Measurements from ENCODE around the gene F7.
"Not testable (repeated sequence)": the region's sequence is repeated elsewhere in the genome, so short reads cannot be mapped to it uniquely, and the experiment has no call there.

DNA sequence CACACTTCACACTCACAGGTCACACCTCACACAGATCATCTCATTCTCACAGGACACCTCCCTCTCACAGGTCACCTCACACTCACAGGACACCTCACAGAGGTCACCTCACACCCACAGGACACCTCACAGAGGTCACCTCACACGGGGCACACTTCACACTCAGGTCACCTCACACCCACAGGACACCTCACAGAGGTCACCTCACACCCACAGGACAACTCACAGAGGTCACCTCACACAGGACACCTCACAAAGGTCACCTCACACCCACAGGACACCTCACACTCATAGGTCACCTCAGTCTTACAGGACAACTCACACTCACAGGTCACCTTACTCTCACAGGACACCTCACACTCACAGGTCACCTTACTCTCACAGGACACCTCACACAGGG is 6.9 kb downstream of the F7 start:
- TF ChIP-seq POLR2A (IDR thresholded peaks at IDR 0.05; ENCODE audit: low read depth, low read length); TAF1 (IDR thresholded peaks at IDR 0.05; ENCODE audit: borderline replicate concordance, low read depth, low read length); POLR2AphosphoS5 (IDR thresholded peaks at IDR 0.05; ENCODE audit: low read depth, low read length): not testable (repeated sequence)
